OCI-LY7 (cell line): ENCODE results near the gene MYOCD.

Experiments
- CTCF ChIP-seq: fragments of 200-600 bp; sonication (generic); conservative IDR thresholded peaks from 2 replicates; pipeline ENCODE4 v1.5.1; 2014; ENCODE audit warnings: mild to moderate bottlenecking, antibody characterized with exemption, low read length, moderate library complexity, mixed read lengths
- EZH2phosphoT487 ChIP-seq: fragments of 200-600 bp; sonication (generic); IDR thresholded peaks from 2 replicates; pipeline ENCODE4 v1.6.1; 2018; ENCODE audit warnings: low read depth, borderline replicate concordance, mild to moderate bottlenecking, mixed run types, antibody characterized with exemption, low read length, moderate library complexity, mixed read lengths

GRCh38 chr17:12719948-12720347, 54.3 kb downstream of the MYOCD start:
- TF ChIP-seq CTCF (no peak), EZH2phosphoT487 (no peak)
